Thoracic aorta (tissue), 2 donors: ENCODE measurements around the gene VSTM2B. TPM values are rescaled to one million over a fixed set of nuclear protein-coding genes. Genes with fewer than 3 reads are reported as not detected.
"Not testable (repeated sequence)": the region's sequence is repeated elsewhere in the genome, so short reads cannot be mapped to it uniquely, and the experiment has no call there.

Experiments
- ATAC-seq: fragments of 150-250 bp; one replicate; pipeline ENCODE4 v1.8.0; 2017; ENCODE audit warnings: low read depth; ENCODE audit not compliant: insufficient number of reproducible peaks, low FRiP score
- DNase-seq: peaks from one replicate; pipeline ENCODE4 v3.0.0-alpha.2; 2020; ENCODE audit warnings: low spot score
- H3K27ac ChIP-seq, 2 donors: fragments of 200-600 bp; sonication (generic); 1 replicate in 1 of 2; 2 replicates in 1 of 2; pipeline ENCODE4 v1.5.1; 2016; ENCODE audit warnings: mild to moderate bottlenecking in 2 of 2, moderate library complexity in 2 of 2
- H3K27me3 ChIP-seq: fragments of 200-600 bp; sonication (generic); replicated peaks from 2 replicates; pipeline ENCODE4 v1.6.0; 2016; ENCODE audit warnings: mild to moderate bottlenecking; ENCODE audit not compliant: insufficient read depth
- H3K36me3 ChIP-seq: fragments of 200-600 bp; sonication (generic); one replicate; pipeline ENCODE4 v1.5.1; 2016
- H3K4me1 ChIP-seq, 2 donors: fragments of 200-600 bp; sonication (generic); 1 replicate in 1 of 2; 2 replicates in 1 of 2; pipeline versions ENCODE4 v1.5.1 to v1.6.0; 2016; ENCODE audit warnings: low read depth in 2 of 2, mild to moderate bottlenecking in 1 of 2; ENCODE audit not compliant: control insufficient read depth in 1 of 2
- H3K4me3 ChIP-seq: fragments of 200-600 bp; sonication (generic); 2 replicates; pipeline ENCODE4 v1.5.1; 2016; ENCODE audit warnings: mild to moderate bottlenecking
- H3K9me3 ChIP-seq: fragments of 200-600 bp; sonication (generic); 2 replicates; pipeline ENCODE4 v1.5.1; 2016
- CTCF ChIP-seq: fragments of 200-600 bp; sonication (generic); IDR thresholded peaks from one replicate; pipeline ENCODE4 v1.5.1; 2019; ENCODE audit warnings: antibody characterized with exemption
- total RNA-seq, 2 donors: library from RNA; depleted of rRNA; stranded (reverse); fragments of >200 nt; gene quantifications; one replicate each; pipeline versions ENCODE4 v1.1.0 to v1.2.3, GENCODE V29; 2016

The VSTM2B gene
- total RNA-seq, 2 donors from 2014 or later: not detected

- ATAC-seq (no peak), DNase-seq (no peak)
- H3K4me3 ChIP-seq: no peak overlapping the region
- no peaks in the 10 kb centered on the region for H3K27me3 ChIP-seq
- H3K4me1 ChIP-seq: no peaks in the 10 kb centered on the region
- no peak for TF ChIP-seq CTCF
- no peak overlapping the region for H3K27ac ChIP-seq
- peaks cover 4% of the 10 kb centered on the region for H3K9me3 ChIP-seq
- H3K36me3 ChIP-seq: no peaks in the 10 kb centered on the region
Measured at GRCh38 chr19:29550896-29551295, 25.1 kb downstream of the VSTM2B start.

GRCh38 chr19:29551774-29552173 is 26.0 kb downstream of the VSTM2B start:
- no peak for TF ChIP-seq CTCF
- Histone ChIP-seq H3K4me3 (no peak overlapping the region), H3K4me1 (no peaks in the 10 kb centered on the region), H3K27me3 (no peaks in the 10 kb centered on the region), H3K9me3 (peaks cover 4% of the 10 kb centered on the region), H3K36me3 (no peaks in the 10 kb centered on the region), H3K27ac (no peak overlapping the region)
- DNase-seq (no peak), ATAC-seq (no peak)

DNA sequence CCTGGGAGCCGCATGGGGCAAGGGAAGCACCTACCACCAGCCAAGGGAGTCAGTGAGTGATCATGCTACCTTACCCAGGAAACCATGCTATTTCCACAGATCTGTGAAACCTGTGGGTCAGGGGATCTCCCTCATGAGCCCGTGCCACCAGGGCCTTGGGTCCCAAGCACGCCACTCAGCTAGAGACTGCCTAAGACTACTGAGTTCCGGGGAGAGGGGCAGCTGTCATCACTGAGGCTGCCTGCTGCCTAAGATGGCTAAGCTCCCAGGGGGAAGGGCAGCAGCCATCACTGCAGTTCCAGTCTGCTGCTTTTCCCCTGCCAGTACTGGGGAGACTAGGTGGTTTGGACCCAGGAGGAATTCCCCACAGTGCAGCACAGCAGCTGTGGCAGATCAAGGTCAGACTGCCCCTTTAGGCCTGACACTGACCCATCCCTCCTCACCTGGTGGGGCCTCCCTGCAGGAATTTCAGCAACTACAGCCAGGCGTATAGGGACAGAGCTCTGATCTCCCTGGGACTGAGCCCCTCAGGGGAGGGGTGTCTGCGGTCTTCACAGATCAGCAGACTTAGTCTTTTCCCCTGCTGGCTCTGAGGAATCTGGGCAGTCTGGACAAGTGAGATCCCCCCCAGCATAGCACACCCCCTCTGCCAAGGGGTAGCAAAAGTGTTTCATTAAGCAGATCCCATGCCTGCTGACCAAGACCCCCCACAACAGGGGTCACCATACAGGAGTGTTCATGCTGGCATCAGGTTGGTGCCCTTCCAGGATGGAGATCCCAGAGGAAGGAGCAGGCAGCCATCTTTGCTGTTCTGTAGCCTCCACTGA is 26.9 kb downstream of the VSTM2B start:
- no peaks in the 10 kb centered on the region for H3K36me3 ChIP-seq
- no peak overlapping the region for H3K4me3 ChIP-seq
- no peak for TF ChIP-seq CTCF
- DNase-seq: no peak
- no peak overlapping the region for H3K27ac ChIP-seq
- peaks cover 4% of the 10 kb centered on the region for H3K9me3 ChIP-seq
- ATAC-seq: no peak
- no peaks in the 10 kb centered on the region for H3K27me3 ChIP-seq
- H3K4me1 ChIP-seq: no peaks in the 10 kb centered on the region

- Histone ChIP-seq H3K27me3 (no peaks in the 10 kb centered on the region), H3K9me3 (peaks cover 4% of the 10 kb centered on the region), H3K4me3 (no peak overlapping the region), H3K27ac (no peak overlapping the region), H3K4me1 (no peaks in the 10 kb centered on the region), H3K36me3 (no peaks in the 10 kb centered on the region)
- no peak for TF ChIP-seq CTCF
- no peak for ATAC-seq
- DNase-seq: no peak
Measured at GRCh38 chr19:29554149-29554548, 28.4 kb downstream of the VSTM2B start.

GRCh38 chr19:29559110-29559509 is 33.3 kb downstream of the VSTM2B start:
- not testable (repeated sequence) for H3K4me3 ChIP-seq, H3K4me1 ChIP-seq, H3K27me3 ChIP-seq, DNase-seq, H3K27ac ChIP-seq, H3K36me3 ChIP-seq, ATAC-seq
- peaks cover 16% of the 10 kb centered on the region for H3K9me3 ChIP-seq

DNA sequence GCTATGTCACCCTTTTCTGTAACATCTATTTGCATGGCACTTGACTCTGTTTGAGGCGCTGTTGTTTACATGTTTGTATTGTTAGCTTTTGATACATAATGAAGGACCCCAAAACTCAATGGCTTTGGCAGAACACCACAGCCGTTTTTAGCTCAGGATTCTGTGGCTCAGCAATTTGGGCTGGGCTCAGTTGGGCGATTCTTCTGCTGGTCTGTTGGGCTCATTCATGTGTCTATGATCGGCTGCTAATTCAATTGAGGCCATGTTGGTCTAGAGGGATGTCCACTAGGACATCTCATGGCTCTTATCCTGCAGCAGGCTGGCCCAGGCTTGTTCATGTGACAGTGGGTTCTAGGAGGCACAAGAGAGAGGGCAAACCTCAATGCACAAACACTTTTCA is 33.9 kb downstream of the VSTM2B start:
- Histone ChIP-seq H3K36me3 (no peaks in the 10 kb centered on the region), H3K4me3 (no peak overlapping the region), H3K9me3 (peaks cover 14% of the 10 kb centered on the region), H3K27me3 (no peaks in the 10 kb centered on the region), H3K4me1 (no peaks in the 10 kb centered on the region), H3K27ac (no peak overlapping the region)
- TF ChIP-seq CTCF: no peak
- DNase-seq (no peak), ATAC-seq (no peak)
